K562 (cell line): ENCODE measurements around the gene MICU1. TPM values are rescaled to one million over a fixed set of nuclear protein-coding genes. Genes with fewer than 3 reads are reported as not detected.

Experiments used
- E2F4 ChIP-seq: sonication (generic); formaldehyde crosslinking; IDR thresholded peaks from 2 replicates; pipeline ENCODE4 v1.8.0; 2022; ENCODE audit warnings: mild to moderate bottlenecking, low read depth, missing genetic modification reagents
- TFAP4 ChIP-seq: sonication (generic); formaldehyde crosslinking; IDR thresholded peaks from 2 replicates; pipeline ENCODE4 v1.8.0; 2022; ENCODE audit warnings: missing genetic modification reagents, mild to moderate bottlenecking, moderate library complexity, borderline replicate concordance
- polyA plus RNA-seq, 8 experiments: library from polyadenylated mRNA; depleted of rRNA in 4 of 8; stranded (reverse) in 5 of 8; unstranded in 3 of 8; fragments of >200 nt; fragmentation: Nextera tagmentation in 2 of 8; fragmentation: Illumina TruSeq in 1 of 8; extraction: Ambion mirVana in 2 of 8; extraction: Trizol in 1 of 8; gene quantifications; 2 replicates each; pipeline versions ENCODE4 v1.2.1 to v1.2.3, GENCODE V29; 2011 to 2014; ENCODE audit warnings: inconsistent platforms in 1 of 8, missing spikeins in 1 of 8
- total RNA-seq, 7 experiments: library from RNA; depleted of rRNA in 6 of 7; stranded (reverse); fragments of >200 nt in 6 of 7; fragmentation: Illumina TruSeq in 2 of 7; extraction: Trizol in 2 of 7; gene quantifications; 2 replicates each; pipeline versions ENCODE4 v1.2.1 to v1.2.3, GENCODE V29; 2011 to 2021; ENCODE audit warnings: low replicate concordance in 1 of 7
- TF ChIP-seq, protein P1 (sequence below), 2 experiments: fragments of 150-350 bp in 1 of 2; IDR thresholded peaks; 2 replicates each; pipeline ENCODE4 v1.6.1; 2012 to 2016; ENCODE audit warnings: low read depth in 2 of 2, low read length in 2 of 2, mild to moderate bottlenecking in 1 of 2, moderate library complexity in 1 of 2
- TF ChIP-seq, protein P2 (sequence below): fragments of 450-650 bp; IDR thresholded peaks from 2 replicates; pipeline ENCODE4 v1.6.1; 2016; ENCODE audit warnings: low read depth

The MICU1 gene
- total and polyA plus RNA-seq, 9 of the 15 experiments (the other 6 are each of a cell fraction or from before 2014, with no cell fraction given), result 29.3 to 76.8 (median 48.4) TPM

- TF ChIP-seq E2F4 (CRISPR knock-in tag) (peak; percentile 62; the same call in 1 of the 2 replicates), TFAP4 (peak; percentile 52; the same call in 1 of the 2 replicates)
- TF ChIP-seq, protein P1, sequence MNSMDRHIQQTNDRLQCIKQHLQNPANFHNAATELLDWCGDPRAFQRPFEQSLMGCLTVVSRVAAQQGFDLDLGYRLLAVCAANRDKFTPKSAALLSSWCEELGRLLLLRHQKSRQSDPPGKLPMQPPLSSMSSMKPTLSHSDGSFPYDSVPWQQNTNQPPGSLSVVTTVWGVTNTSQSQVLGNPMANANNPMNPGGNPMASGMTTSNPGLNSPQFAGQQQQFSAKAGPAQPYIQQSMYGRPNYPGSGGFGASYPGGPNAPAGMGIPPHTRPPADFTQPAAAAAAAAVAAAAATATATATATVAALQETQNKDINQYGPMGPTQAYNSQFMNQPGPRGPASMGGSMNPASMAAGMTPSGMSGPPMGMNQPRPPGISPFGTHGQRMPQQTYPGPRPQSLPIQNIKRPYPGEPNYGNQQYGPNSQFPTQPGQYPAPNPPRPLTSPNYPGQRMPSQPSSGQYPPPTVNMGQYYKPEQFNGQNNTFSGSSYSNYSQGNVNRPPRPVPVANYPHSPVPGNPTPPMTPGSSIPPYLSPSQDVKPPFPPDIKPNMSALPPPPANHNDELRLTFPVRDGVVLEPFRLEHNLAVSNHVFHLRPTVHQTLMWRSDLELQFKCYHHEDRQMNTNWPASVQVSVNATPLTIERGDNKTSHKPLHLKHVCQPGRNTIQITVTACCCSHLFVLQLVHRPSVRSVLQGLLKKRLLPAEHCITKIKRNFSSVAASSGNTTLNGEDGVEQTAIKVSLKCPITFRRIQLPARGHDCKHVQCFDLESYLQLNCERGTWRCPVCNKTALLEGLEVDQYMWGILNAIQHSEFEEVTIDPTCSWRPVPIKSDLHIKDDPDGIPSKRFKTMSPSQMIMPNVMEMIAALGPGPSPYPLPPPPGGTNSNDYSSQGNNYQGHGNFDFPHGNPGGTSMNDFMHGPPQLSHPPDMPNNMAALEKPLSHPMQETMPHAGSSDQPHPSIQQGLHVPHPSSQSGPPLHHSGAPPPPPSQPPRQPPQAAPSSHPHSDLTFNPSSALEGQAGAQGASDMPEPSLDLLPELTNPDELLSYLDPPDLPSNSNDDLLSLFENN (IDR thresholded peaks at IDR 0.05; ENCODE audit: low read depth in 2 of 2, low read length in 2 of 2), result peak in 1 of 2 experiments; percentile 75; a peak in 2 of 4 replicates
- TF ChIP-seq, protein P2, sequence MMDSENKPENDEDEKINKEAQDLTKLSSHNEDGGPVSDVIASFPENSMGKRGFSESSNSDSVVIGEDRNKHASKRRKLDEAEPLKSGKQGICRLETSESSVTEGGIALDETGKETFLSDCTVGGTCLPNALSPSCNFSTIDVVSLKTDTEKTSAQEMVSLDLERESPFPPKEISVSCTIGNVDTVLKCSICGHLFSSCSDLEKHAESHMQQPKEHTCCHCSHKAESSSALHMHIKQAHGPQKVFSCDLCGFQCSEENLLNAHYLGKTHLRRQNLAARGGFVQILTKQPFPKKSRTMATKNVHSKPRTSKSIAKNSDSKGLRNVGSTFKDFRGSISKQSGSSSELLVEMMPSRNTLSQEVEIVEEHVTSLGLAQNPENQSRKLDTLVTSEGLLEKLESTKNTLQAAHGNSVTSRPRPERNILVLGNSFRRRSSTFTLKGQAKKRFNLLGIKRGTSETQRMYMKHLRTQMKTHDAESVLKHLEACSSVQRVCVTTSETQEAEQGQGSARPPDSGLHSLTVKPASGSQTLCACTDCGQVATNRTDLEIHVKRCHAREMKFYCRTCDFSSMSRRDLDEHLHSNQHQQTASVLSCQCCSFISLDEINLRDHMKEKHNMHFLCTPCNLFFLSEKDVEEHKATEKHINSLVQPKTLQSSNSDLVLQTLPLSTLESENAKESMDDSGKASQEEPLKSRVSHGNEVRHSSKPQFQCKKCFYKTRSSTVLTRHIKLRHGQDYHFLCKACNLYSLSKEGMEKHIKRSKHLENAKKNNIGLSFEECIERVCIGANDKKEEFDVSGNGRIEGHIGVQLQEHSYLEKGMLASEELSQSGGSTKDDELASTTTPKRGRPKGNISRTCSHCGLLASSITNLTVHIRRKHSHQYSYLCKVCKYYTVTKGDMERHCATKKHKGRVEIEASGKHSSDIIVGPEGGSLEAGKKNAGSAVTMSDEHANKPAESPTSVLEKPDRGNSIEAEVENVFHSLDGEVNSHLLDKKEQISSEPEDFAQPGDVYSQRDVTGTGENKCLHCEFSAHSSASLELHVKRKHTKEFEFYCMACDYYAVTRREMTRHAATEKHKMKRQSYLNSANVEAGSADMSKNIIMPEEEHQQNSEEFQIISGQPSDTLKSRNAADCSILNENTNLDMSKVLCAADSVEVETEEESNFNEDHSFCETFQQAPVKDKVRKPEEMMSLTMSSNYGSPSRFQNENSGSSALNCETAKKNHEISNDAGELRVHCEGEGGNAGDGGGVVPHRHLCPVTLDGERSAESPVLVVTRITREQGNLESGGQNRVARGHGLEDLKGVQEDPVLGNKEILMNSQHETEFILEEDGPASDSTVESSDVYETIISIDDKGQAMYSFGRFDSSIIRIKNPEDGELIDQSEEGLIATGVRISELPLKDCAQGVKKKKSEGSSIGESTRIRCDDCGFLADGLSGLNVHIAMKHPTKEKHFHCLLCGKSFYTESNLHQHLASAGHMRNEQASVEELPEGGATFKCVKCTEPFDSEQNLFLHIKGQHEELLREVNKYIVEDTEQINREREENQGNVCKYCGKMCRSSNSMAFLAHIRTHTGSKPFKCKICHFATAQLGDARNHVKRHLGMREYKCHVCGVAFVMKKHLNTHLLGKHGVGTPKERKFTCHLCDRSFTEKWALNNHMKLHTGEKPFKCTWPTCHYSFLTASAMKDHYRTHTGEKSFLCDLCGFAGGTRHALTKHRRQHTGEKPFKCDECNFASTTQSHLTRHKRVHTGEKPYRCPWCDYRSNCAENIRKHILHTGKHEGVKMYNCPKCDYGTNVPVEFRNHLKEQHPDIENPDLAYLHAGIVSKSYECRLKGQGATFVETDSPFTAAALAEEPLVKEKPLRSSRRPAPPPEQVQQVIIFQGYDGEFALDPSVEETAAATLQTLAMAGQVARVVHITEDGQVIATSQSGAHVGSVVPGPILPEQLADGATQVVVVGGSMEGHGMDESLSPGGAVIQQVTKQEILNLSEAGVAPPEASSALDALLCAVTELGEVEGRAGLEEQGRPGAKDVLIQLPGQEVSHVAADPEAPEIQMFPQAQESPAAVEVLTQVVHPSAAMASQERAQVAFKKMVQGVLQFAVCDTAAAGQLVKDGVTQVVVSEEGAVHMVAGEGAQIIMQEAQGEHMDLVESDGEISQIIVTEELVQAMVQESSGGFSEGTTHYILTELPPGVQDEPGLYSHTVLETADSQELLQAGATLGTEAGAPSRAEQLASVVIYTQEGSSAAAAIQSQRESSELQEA, result no peak
These were observed 261.6 kb downstream of the MICU1 start (continued) for GRCh38 chr10:72364239-72364777.
